GM12878 (cell line): ENCODE data around the gene SPINT1. TPM values are rescaled to one million over a fixed set of nuclear protein-coding genes. Genes with fewer than 3 reads are reported as not detected.

Experiments
- CEBPB ChIP-seq, 2 experiments: fragments of 150-350 bp in 1 of 2; IDR thresholded peaks; 2 replicates each; pipeline ENCODE4 v1.6.1; 2012 to 2014; ENCODE audit warnings: low read depth in 2 of 2, low read length in 2 of 2, borderline replicate concordance in 1 of 2, inconsistent platforms in 1 of 2
- CREM ChIP-seq: IDR thresholded peaks from 2 replicates; pipeline ENCODE4 v1.6.1; 2014; ENCODE audit warnings: antibody characterized with exemption, low read depth
- EGR1 ChIP-seq, 2 experiments: IDR thresholded peaks; 1 replicate in 1 of 2; 2 replicates in 1 of 2; pipeline ENCODE4 v1.6.1; 2011 to 2012; ENCODE audit warnings: low read depth in 2 of 2, low read length in 2 of 2, borderline replicate concordance in 1 of 2, mild to moderate bottlenecking in 1 of 2, moderate library complexity in 1 of 2
- ETV6 ChIP-seq, 2 experiments: fragments of 450-650 bp in 1 of 2; IDR thresholded peaks in 1 of 2; conservative IDR thresholded peaks in 1 of 2; 2 replicates each; pipeline ENCODE4 v1.6.1; 2014; ENCODE audit warnings: antibody characterized with exemption in 1 of 2, borderline replicate concordance in 1 of 2, low read depth in 1 of 2, mild to moderate bottlenecking in 1 of 2, moderate library complexity in 1 of 2
- EZH2 ChIP-seq: IDR thresholded peaks from 2 replicates; pipeline ENCODE4 v1.6.1; 2012; ENCODE audit warnings: low read depth, mild to moderate bottlenecking, control low read depth, inconsistent platforms, low read length, borderline replicate concordance; ENCODE audit not compliant: control insufficient read depth
- HDGF ChIP-seq: fragments of 450-650 bp; IDR thresholded peaks from 2 replicates; pipeline ENCODE4 v1.6.1; 2016; ENCODE audit warnings: antibody characterized with exemption
- IKZF1 ChIP-seq: fragments of 450-650 bp; conservative IDR thresholded peaks from 2 replicates; pipeline ENCODE4 v1.6.1; 2017; ENCODE audit warnings: antibody characterized with exemption, mild to moderate bottlenecking
- JUNB ChIP-seq: IDR thresholded peaks from 2 replicates; pipeline ENCODE4 v1.6.1; 2016; ENCODE audit warnings: antibody characterized with exemption, mild to moderate bottlenecking
- NFIC ChIP-seq: IDR thresholded peaks from 2 replicates; pipeline ENCODE4 v1.6.1; 2012; ENCODE audit warnings: low read depth, mild to moderate bottlenecking, inconsistent platforms, low read length, moderate library complexity
- NR2C2 ChIP-seq: IDR thresholded peaks from 2 replicates; pipeline ENCODE4 v1.6.1; 2011; ENCODE audit warnings: borderline replicate concordance, low read depth; ENCODE audit not compliant: control insufficient read depth, insufficient read length
- NR2F1 ChIP-seq: fragments of 450-650 bp; conservative IDR thresholded peaks from 2 replicates; pipeline ENCODE4 v1.6.1; 2017; ENCODE audit warnings: mild to moderate bottlenecking
- POU2F2 ChIP-seq: IDR thresholded peaks from 3 replicates; pipeline ENCODE4 v1.6.1; 2011; ENCODE audit warnings: low read depth, mild to moderate bottlenecking, low read length, borderline replicate concordance
- RAD51 ChIP-seq: fragments of 450-650 bp; IDR thresholded peaks from 2 replicates; pipeline ENCODE4 v1.6.1; 2016; ENCODE audit warnings: moderate library complexity, mild to moderate bottlenecking, inconsistent platforms
- SREBF2 ChIP-seq: IDR thresholded peaks from 2 replicates; pipeline ENCODE4 v1.6.1; 2012; ENCODE audit warnings: mild to moderate bottlenecking, low read length
- SUPT20H ChIP-seq: IDR thresholded peaks from 2 replicates; pipeline ENCODE4 v1.6.1; 2011; ENCODE audit warnings: low read depth, mild to moderate bottlenecking, low read length, moderate library complexity, borderline replicate concordance; ENCODE audit not compliant: control insufficient read depth
- TARDBP ChIP-seq: IDR thresholded peaks from 2 replicates; pipeline ENCODE4 v1.6.1; 2016; ENCODE audit warnings: borderline replicate concordance
- TCF12 ChIP-seq: IDR thresholded peaks from 2 replicates; pipeline ENCODE4 v1.6.1; 2011; ENCODE audit warnings: low read depth, mild to moderate bottlenecking, low read length
- YY1 ChIP-seq: IDR thresholded peaks from 2 replicates; pipeline ENCODE4 v1.6.1; 2011; ENCODE audit warnings: low read depth, mild to moderate bottlenecking, low read length
- ZBED1 ChIP-seq: IDR thresholded peaks from 2 replicates; pipeline ENCODE4 v1.6.1; 2016; ENCODE audit warnings: borderline replicate concordance
- ZNF207 ChIP-seq: fragments of 450-650 bp; IDR thresholded peaks from 2 replicates; pipeline ENCODE4 v1.6.1; 2014; ENCODE audit warnings: antibody characterized with exemption, mild to moderate bottlenecking, borderline replicate concordance
- polyA plus RNA-seq, 11 experiments: library from polyadenylated mRNA; depleted of rRNA in 4 of 11; unstranded in 6 of 11; stranded (reverse) in 5 of 11; fragments of >200 nt; fragmentation: Nextera tagmentation in 4 of 11; fragmentation: Illumina TruSeq in 1 of 11; extraction: Ambion mirVana in 4 of 11; extraction: Trizol in 1 of 11; gene quantifications; 1 replicate in 1 of 11; 2 replicates in 10 of 11; pipeline versions ENCODE4 v1.2.1 to v1.2.3, GENCODE V29; 2011 to 2016; ENCODE audit warnings: inconsistent platforms in 2 of 11, missing spikeins in 2 of 11, low read depth in 1 of 11
- total RNA-seq, 4 experiments: library from RNA; depleted of rRNA in 3 of 4; stranded (reverse); fragments of >200 nt in 3 of 4; fragmentation: Illumina TruSeq in 1 of 4; extraction: Trizol in 1 of 4; gene quantifications; 2 replicates each; pipeline versions ENCODE4 v1.2.1 to v1.2.3, GENCODE V29; 2013 to 2021
- TF ChIP-seq, protein P1 (sequence below), 3 experiments: IDR thresholded peaks in 2 of 3; conservative IDR thresholded peaks in 1 of 3; 2 replicates each; pipeline ENCODE4 v1.5.1; 2011; ENCODE audit warnings: low read depth in 3 of 3, low read length in 3 of 3, mild to moderate bottlenecking in 3 of 3, control low read depth in 2 of 3, moderate library complexity in 2 of 3, inconsistent platforms in 1 of 3, mixed read lengths in 1 of 3; ENCODE audit not compliant: control insufficient read depth in 2 of 3, insufficient read depth in 1 of 3; ENCODE audit errors: extremely low read depth in 1 of 3
- TF ChIP-seq, protein P2 (sequence below): fragments of 450-650 bp; IDR thresholded peaks from 2 replicates; pipeline ENCODE4 v1.6.1; 2018; ENCODE audit warnings: mild to moderate bottlenecking, low read depth, moderate library complexity; ENCODE audit not compliant: partially characterized antibody
- TF ChIP-seq, protein P3 (sequence below): fragments of 150-350 bp; IDR thresholded peaks from 2 replicates; pipeline ENCODE4 v1.6.1; 2016; ENCODE audit warnings: low read depth, low read length

The SPINT1 gene
- total and polyA plus RNA-seq, 10 of the 15 experiments (the other 5 are each of a cell fraction or from before 2014, with no cell fraction given): 3.5 to 28.6 (median 10.2) TPM

DNA sequence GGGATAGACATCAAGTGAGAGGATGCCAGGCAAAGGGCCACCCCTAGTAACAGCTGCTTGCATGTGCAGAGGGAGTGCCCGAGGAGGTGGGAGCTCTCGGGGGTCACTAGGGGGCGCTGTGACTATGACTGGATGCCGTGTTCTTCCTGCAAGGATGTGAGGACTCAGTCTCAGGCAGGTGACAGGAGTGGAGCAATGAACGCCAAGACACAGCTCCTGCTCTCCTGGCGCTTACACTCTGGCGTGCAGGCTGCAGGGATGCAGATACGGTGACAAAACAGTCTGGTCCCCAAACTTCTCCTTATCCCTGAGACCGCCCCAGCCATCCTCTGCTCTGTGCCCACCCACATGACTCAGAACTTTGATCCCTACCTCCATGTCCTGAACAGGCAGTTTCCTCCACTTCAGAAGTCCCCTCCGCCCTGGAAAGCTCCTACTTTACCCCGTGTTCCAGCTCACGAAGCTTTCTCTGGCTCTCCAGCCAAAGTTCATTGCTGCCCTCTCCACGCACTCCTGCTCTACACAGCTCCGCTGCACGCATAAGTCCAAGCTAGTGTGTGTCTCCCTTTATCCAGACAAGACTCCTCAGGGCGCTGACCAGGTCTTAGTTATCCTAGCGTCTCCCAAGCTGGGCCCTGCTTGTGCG, 15.5 kb downstream of the SPINT1 start (continued):
- TF ChIP-seq CREM (no peak), SUPT20H (no peak), ZBED1 (no peak), SREBF2 (no peak), TCF12 (peak; percentile 70; the same call in 1 of the 2 replicates), RAD51 (no peak; the same call in 1 of the 2 replicates), YY1 (peak; percentile 52; the same call in 1 of the 2 replicates), EZH2 (no peak), NR2F1 (no peak), ETV6 (conservative IDR thresholded peaks at IDR 0.05 in 1 of 2, IDR thresholded peaks at IDR 0.05 in 1 of 2; ENCODE audit: borderline replicate concordance in 1 of 2, low read depth in 1 of 2) (0 out of 4 replicates have a peak, but pooled peaks of 1 of the 2 experiments have one; percentile 25), POU2F2 (no peak), TARDBP (no peak), NFIC (no peak), NR2C2 (no peak), IKZF1 (peak; percentile 63), JUNB (no peak), EGR1 (IDR thresholded peaks at IDR 0.05; ENCODE audit: borderline replicate concordance in 1 of 2, low read depth in 2 of 2, low read length in 2 of 2) (no peak), HDGF (peak; percentile 62; the same call in 1 of the 2 replicates), ZNF207 (no peak), CEBPB (IDR thresholded peaks at IDR 0.05; ENCODE audit: borderline replicate concordance in 1 of 2, low read depth in 2 of 2, low read length in 2 of 2) (no peak)
- TF ChIP-seq, protein P1, sequence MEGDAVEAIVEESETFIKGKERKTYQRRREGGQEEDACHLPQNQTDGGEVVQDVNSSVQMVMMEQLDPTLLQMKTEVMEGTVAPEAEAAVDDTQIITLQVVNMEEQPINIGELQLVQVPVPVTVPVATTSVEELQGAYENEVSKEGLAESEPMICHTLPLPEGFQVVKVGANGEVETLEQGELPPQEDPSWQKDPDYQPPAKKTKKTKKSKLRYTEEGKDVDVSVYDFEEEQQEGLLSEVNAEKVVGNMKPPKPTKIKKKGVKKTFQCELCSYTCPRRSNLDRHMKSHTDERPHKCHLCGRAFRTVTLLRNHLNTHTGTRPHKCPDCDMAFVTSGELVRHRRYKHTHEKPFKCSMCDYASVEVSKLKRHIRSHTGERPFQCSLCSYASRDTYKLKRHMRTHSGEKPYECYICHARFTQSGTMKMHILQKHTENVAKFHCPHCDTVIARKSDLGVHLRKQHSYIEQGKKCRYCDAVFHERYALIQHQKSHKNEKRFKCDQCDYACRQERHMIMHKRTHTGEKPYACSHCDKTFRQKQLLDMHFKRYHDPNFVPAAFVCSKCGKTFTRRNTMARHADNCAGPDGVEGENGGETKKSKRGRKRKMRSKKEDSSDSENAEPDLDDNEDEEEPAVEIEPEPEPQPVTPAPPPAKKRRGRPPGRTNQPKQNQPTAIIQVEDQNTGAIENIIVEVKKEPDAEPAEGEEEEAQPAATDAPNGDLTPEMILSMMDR (IDR thresholded peaks at IDR 0.05 in 2 of 3, conservative IDR thresholded peaks at IDR 0.05 in 1 of 3; ENCODE audit: control insufficient read depth in 2 of 3, extremely low read depth in 1 of 3, insufficient read depth in 1 of 3, low read depth in 3 of 3, low read length in 3 of 3): peak; percentile 94 to 98 (median 97); a peak in 5 of 6 replicates
- TF ChIP-seq, protein P2, sequence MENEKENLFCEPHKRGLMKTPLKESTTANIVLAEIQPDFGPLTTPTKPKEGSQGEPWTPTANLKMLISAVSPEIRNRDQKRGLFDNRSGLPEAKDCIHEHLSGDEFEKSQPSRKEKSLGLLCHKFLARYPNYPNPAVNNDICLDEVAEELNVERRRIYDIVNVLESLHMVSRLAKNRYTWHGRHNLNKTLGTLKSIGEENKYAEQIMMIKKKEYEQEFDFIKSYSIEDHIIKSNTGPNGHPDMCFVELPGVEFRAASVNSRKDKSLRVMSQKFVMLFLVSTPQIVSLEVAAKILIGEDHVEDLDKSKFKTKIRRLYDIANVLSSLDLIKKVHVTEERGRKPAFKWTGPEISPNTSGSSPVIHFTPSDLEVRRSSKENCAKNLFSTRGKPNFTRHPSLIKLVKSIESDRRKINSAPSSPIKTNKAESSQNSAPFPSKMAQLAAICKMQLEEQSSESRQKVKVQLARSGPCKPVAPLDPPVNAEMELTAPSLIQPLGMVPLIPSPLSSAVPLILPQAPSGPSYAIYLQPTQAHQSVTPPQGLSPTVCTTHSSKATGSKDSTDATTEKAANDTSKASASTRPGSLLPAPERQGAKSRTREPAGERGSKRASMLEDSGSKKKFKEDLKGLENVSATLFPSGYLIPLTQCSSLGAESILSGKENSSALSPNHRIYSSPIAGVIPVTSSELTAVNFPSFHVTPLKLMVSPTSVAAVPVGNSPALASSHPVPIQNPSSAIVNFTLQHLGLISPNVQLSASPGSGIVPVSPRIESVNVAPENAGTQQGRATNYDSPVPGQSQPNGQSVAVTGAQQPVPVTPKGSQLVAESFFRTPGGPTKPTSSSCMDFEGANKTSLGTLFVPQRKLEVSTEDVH: no peak
- TF ChIP-seq, protein P3, sequence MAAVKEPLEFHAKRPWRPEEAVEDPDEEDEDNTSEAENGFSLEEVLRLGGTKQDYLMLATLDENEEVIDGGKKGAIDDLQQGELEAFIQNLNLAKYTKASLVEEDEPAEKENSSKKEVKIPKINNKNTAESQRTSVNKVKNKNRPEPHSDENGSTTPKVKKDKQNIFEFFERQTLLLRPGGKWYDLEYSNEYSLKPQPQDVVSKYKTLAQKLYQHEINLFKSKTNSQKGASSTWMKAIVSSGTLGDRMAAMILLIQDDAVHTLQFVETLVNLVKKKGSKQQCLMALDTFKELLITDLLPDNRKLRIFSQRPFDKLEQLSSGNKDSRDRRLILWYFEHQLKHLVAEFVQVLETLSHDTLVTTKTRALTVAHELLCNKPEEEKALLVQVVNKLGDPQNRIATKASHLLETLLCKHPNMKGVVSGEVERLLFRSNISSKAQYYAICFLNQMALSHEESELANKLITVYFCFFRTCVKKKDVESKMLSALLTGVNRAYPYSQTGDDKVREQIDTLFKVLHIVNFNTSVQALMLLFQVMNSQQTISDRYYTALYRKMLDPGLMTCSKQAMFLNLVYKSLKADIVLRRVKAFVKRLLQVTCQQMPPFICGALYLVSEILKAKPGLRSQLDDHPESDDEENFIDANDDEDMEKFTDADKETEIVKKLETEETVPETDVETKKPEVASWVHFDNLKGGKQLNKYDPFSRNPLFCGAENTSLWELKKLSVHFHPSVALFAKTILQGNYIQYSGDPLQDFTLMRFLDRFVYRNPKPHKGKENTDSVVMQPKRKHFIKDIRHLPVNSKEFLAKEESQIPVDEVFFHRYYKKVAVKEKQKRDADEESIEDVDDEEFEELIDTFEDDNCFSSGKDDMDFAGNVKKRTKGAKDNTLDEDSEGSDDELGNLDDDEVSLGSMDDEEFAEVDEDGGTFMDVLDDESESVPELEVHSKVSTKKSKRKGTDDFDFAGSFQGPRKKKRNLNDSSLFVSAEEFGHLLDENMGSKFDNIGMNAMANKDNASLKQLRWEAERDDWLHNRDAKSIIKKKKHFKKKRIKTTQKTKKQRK: no peak
